GM18873 (cell line): ENCODE results near the gene RAD51D.
"Not testable (repeated sequence)": the region's sequence is repeated elsewhere in the genome, so short reads cannot be mapped to it uniquely, and the experiment has no call there.

Experiments used
- ATAC-seq: cut with Tn5 transposase; IDR thresholded peaks from one replicate; pipeline ENCODE4 v1.9.1; 2021; ENCODE audit warnings: mild to moderate bottlenecking, moderate library complexity, moderate number of reproducible peaks; ENCODE audit not compliant: unreplicated experiment, low FRiP score

The RAD51D gene

GRCh38 chr17:35142467-35142796 is 22.8 kb upstream of the RAD51D start:
- no peak for ATAC-seq

DNA sequence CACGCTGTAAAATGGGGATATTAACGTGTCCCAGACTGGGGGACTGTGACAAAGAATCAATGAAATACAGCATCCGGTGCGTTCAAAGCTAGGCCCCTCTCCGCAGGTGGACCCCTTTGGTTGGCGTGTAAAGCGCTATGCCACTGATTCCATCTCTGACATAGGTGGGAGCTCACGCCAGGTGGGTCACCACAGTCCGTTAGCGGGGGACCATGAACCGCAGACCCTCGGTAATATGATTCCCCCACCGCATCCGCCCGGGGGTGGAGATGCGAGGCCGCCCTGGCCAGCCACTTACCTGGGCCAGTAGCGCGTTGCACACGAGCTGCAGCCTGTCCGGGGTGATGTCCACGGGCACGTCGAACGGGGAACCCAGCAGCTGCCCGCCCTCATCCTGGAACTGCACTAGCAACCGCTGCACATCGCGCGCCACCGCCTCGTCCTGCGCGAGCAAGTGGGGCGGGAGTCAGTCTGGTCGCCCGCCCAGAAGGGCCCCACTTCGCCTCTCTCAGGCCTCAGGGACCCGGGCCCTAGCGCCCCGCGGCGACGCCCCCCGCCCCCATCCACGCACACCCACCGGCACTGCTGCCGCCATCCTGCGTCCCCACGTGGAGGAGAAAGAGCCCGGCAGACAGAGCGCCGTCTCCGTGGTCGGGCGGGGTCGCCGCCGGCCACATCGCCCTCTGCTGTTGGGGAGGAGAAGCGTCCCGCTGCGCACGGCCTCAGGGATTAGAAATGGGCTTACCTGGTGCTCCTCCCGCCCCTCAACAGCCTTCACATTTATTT is 22.2 kb upstream of the RAD51D start, which contains the start of gene NLE1:
Gene NLE1, minus strand, starts transcription at position 623 of the 786 bp plus-strand sequence. Its CDS starts 28 bp downstream, at position 595.
- no peak for ATAC-seq

DNA sequence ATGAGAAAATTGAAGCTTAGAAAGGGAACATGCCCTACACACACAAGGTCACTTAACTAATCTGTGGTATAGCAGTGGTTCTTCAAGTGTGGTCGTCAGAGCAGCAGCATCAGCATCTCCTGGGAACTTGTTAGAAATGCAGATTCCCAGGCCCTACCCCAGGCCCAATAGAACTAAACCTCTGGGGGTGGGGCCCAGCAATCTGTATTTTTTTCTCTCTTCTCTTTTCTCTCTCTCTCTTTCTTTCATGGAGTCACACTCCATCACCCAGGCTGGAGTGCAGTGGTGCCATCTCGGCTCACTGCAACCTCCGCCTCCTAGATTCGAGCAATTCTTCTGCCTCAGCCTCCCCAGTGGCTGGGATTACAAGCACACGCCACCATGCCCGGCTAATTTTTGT is 18.6 kb upstream of the RAD51D start:
- no peak for ATAC-seq

- no peak for ATAC-seq
Measured at GRCh38 chr17:35135322-35135721, 15.7 kb upstream of the RAD51D start.

- no peak for ATAC-seq
Measured at GRCh38 chr17:35132816-35133550, 13.3 kb upstream of the RAD51D start.

GRCh38 chr17:35132099-35132498 is 12.4 kb upstream of the RAD51D start:
- ATAC-seq, result no peak

DNA sequence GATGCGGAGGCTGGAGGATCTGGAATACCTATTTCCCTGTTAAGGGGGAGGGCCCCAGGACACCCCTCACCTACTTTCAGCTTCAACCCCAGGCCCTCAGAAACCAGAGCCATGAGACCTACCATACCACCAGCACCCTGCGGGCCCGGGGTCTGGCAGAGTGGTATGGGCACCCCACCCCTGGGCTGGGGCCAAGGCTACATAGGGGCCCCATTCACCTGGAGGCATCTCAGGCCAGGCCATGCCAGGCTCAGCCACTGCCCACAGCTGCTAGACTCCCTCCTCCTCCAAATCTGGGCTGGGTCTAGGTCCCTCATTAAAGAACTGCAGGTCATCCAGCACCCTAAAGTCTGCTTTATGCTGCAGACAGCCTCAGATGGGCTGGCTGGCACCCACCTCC is 10.7 kb upstream of the RAD51D start:
- ATAC-seq, result no peak

- no peak for ATAC-seq
Measured at GRCh38 chr17:35129973-35130351, 10.3 kb upstream of the RAD51D start.

DNA sequence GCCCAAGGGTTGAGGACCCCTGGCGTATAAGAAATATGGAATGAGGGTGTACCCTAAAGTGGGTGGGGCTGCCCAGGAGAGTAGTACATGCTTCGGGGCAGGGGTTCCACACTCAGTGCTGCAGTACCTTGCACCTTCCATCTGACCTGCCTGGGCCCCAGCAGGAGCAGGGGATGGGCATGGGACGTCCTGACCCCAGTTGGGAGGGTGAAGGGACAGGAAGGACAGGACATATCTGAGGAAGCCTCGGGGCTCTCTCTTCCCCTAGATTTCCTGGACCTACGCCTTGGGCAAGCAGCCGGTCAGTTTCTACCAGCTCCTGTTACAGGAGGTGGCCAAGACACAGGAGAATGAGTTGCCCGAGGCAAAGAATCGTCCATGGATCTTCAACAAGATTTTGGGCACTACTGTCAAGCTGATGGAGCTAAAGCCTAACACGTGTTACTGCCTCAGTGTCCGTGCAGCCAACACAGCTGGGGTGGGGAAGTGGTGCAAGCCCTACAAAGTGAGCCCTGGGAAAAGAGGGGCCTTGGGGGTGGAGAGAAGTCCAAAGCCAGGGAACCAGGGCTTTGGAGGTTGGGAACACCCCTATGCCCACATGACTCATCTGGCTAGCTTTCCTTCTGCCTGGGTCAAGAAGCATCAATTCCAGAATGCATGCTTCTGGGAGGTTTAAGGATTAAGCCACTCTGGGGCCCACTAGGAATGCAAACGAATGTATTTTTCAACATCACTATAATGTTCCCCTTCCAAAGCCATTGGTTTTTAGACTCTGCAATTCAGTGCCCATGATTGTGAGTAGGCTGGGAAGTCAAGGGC is 9.7 kb upstream of the RAD51D start:
- ATAC-seq, result no peak

- no peak for ATAC-seq
Measured at GRCh38 chr17:35127751-35128514, 8.3 kb upstream of the RAD51D start.

DNA sequence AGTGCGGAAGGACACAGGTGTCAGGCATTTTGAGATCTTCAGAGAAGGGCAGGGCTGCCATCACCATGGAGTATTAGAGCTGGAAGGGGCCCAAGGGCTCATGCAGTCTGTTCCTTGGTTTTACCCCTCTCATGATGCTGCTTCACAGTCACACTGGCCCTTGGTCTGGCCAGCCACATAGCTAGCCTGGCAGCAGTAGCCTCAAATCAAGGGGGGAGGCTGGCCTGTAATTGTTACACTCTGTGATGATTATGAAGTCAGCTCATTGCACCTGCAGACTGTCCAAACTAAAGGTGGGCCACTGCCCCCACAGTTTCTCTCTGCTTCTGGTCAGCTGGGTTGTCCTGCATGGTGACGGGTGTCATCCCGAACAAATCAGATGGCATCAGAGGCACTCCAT is 1.7 kb upstream of the RAD51D start, which contains the start of gene FNDC8:
Gene FNDC8, plus strand, starts transcription at position 301 of the 400 bp plus-strand sequence. Its CDS starts 79 bp downstream, at position 380.
- no peak for ATAC-seq

GRCh38 chr17:35117984-35118383 is 1.7 kb downstream of the RAD51D start:
- no peak for ATAC-seq

DNA sequence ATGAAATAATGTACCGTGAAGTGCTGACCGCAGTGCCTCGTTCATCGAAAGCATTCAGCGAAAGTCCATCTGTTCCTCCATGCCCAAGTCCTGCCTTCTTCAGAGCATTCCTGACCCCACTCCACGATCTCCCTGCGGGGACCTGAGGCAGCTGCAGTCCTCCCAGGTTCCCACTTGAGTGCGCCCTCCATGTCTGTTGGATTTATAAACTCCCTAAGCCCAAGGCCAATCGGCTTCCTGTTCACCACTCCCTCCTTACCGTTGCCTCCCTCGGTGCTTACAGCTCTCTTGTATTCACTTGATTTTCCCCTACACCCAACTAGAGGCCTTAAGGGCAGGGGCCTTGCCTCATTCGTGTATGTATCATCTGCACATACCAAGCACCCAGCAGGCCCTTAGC is 2.8 kb downstream of the RAD51D start:
- ATAC-seq, result no peak

DNA sequence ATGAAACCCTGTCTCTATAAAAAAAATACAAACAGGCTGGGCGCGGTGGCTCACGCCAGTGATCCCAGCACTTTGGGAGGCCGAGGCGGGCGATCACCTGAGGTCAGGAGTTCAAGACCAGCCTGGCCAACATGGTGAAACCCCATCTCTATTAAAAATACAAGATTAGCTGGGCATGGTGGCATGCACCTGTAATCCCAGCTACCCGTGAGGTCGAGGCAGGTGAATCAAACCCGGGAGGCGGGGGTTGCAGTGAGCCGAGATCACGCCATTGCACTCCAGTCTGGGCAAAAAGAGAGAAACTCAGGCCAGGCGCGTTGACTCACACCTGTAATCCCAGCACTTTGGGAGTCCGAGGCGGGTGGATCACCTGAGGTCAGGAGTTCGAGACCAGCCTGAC is 8.9 kb downstream of the RAD51D start:
- ATAC-seq, result not testable (repeated sequence)

GRCh38 chr17:35104844-35105450 is 14.7 kb downstream of the RAD51D start:
- ATAC-seq, result no peak

GRCh38 chr17:35103271-35103670 is 16.4 kb downstream of the RAD51D start:
- ATAC-seq, result no peak

DNA sequence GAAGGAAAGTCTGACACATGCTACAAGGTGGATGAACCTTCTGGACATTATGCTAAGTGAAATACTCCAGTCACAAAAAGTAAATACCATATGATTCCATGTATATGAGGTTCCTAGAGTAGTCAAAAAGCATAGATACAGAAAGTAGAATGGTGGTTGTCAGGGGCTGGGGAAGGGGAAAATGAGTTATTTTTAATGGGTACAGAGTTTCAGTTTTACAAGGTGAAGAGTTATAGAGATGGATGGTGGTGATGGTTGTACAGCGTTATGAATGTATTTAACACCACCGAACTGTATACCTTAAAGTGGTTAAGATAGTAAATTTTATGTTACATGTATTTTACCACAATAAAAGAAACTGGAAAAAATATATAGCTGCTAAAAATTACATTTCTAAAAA is 17.9 kb downstream of the RAD51D start:
- ATAC-seq, result no peak

DNA sequence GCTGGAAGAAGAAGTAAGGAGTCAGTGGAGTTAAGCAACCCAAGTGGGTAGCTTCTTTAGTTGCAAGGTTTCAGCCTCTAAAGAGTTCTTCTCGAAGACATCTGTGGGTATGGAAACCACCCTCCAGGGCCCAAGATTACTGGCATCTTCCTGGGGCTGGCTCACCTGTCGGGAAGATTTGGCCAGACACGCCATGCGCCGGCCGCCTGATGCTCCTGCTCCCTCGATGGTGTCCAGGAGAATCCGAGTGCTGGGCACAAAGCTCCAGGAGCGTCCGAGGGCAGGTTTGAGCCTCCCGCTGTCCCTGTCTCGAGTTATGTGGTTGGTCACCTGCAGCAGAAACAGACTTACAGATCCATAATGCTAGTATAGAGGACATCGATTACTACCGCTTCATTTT is 18.6 kb downstream of the RAD51D start:
- ATAC-seq, result no peak

DNA sequence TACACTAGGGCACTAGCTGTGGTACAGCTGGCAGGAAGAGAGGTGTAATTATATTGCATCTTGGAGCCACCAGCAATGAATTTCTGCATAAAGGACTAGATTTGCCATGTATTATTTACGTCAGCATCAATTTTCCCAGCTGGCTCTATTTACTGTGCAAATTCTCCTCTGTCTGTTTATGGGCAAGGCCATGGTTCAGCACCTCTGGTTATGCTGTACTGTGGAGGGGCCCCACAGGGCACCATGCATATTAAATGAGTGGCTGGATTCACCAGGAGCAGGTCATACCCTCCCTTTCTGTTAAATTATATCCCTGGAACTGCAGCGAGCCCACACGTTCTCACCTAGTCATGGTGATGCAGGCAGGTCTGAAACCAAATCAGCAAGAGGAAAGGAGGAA is 19.8 kb downstream of the RAD51D start:
- ATAC-seq, result no peak

DNA sequence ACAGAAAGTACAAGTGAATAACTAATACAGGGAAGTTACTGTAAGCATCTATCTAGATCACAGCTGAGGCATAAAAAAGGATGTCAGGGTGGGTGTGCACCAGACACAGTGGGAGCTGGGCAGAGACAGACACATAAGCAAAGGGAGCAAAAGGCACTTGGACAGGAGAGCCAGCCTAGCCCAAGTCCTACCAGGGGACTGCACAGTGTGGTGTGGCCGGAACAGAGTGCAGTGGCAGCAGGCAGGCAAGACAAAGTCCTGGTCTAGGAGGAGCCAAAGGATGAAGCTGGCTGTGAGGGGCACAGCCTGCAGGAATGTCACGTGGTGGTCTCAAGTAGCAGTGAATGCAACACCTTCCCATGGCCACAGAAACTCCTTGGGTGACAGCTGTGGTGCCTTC is 21.9 kb downstream of the RAD51D start:
- no peak for ATAC-seq
